PFSK-1 (cell line): ENCODE measurements around the gene DPYD.

ENCODE experiments used
- FOXP2 ChIP-seq: optimal IDR thresholded peaks from 2 replicates; pipeline ENCODE3; 2011; ENCODE audit warnings: borderline replicate concordance, control low read depth, inconsistent platforms; ENCODE audit not compliant: insufficient read depth; ENCODE audit errors: extremely low read length, extremely low read depth
- POLR2AphosphoS5 ChIP-seq: IDR thresholded peaks from 2 replicates; pipeline ENCODE4 v1.6.1; 2012; ENCODE audit warnings: low read depth, mild to moderate bottlenecking, control low read depth, low read length, moderate library complexity
- SIN3A ChIP-seq: IDR thresholded peaks from 2 replicates; pipeline ENCODE4 v1.6.1; 2012; ENCODE audit warnings: mild to moderate bottlenecking, low read length, moderate library complexity, borderline replicate concordance; ENCODE audit not compliant: insufficient read depth
- TAF1 ChIP-seq: IDR thresholded peaks from 2 replicates; pipeline ENCODE4 v1.6.1; 2012; ENCODE audit warnings: low read length, control low read depth, borderline replicate concordance; ENCODE audit not compliant: insufficient read depth
- TF ChIP-seq, protein P1 (sequence below), 2 experiments: IDR thresholded peaks; 2 replicates each; pipeline versions ENCODE4 v1.6.1 to v1.8.0; 2011 to 2012; ENCODE audit warnings: low read depth in 2 of 2, low read length in 2 of 2, control low read depth in 1 of 2, inconsistent platforms in 1 of 2, mild to moderate bottlenecking in 1 of 2, moderate library complexity in 1 of 2; ENCODE audit not compliant: insufficient read depth in 1 of 2

The DPYD gene

DNA sequence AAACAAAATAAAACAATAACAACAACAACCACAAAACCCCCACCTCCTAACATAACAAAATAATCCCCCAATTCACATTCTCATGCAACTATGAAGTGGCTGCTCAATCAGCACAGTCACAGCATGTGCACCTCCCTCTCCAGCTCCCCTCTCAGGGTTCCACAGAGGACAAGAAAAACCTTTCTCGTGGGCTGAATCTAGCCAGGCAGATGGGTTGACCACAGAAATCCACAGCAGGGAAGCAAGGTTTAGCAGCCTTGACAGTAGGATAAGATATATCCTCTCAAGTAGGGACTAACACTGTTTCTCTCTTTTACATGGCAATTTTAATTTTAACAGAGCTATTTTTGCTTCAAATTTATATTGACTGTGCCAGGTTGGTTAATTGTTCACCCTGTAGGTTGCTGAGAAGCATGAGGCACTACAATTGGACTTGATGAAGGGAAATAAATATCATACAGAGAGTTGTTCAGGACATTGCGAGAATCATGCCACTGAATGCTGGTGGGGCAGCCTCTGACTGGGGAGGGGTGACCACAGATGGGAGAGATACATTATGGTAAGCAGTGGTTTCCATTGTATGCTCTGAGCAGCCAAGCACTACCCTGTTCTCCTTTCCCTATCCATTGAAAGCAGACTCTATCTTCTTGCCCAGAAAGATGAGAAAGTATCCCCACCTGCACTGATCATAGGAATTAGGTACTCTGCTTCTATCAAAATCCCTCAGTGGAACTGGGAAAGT is 535.1 kb downstream of the DPYD start:
- TF ChIP-seq FOXP2 = no peak
- TF ChIP-seq, protein P1, sequence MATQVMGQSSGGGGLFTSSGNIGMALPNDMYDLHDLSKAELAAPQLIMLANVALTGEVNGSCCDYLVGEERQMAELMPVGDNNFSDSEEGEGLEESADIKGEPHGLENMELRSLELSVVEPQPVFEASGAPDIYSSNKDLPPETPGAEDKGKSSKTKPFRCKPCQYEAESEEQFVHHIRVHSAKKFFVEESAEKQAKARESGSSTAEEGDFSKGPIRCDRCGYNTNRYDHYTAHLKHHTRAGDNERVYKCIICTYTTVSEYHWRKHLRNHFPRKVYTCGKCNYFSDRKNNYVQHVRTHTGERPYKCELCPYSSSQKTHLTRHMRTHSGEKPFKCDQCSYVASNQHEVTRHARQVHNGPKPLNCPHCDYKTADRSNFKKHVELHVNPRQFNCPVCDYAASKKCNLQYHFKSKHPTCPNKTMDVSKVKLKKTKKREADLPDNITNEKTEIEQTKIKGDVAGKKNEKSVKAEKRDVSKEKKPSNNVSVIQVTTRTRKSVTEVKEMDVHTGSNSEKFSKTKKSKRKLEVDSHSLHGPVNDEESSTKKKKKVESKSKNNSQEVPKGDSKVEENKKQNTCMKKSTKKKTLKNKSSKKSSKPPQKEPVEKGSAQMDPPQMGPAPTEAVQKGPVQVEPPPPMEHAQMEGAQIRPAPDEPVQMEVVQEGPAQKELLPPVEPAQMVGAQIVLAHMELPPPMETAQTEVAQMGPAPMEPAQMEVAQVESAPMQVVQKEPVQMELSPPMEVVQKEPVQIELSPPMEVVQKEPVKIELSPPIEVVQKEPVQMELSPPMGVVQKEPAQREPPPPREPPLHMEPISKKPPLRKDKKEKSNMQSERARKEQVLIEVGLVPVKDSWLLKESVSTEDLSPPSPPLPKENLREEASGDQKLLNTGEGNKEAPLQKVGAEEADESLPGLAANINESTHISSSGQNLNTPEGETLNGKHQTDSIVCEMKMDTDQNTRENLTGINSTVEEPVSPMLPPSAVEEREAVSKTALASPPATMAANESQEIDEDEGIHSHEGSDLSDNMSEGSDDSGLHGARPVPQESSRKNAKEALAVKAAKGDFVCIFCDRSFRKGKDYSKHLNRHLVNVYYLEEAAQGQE (IDR thresholded peaks at IDR 0.05; ENCODE audit: insufficient read depth in 1 of 2, low read depth in 2 of 2, low read length in 2 of 2) = no peak
- no peak for TF ChIP-seq POLR2AphosphoS5
- no peak for TF ChIP-seq SIN3A
- no peak for TF ChIP-seq TAF1

DNA sequence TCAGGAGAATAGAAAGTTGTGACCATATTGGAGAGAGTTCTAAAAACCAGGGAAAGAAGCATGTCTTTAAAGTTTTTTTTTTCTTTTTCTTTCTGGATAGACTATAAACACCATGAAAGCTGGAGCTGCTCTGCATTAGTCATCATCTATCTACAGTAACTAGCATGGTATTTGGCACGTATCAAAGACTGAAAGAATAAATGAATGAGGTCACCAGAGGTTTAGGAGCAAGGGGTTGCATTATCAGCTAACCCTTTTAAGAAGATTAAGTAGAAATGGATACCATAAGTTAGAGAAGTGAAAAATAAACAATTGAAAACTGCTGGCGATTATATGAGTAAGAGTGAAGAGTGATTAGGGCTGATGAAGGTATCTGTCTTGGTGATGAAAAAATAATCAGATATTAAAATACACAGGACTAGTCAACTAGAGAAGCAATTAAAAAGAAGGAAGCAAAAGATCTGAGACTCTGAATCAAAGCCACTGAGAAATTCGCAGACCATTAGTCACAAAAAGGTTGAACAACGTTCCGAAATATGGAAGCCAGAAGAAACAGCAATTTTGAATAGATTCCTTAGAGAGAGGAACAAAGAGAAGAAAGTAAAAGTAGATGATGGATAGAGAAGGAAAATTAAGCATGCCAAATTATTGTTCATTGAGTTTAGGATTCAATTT is 536.4 kb downstream of the DPYD start:
- TF ChIP-seq, protein P1 (IDR thresholded peaks at IDR 0.05; ENCODE audit: insufficient read depth in 1 of 2, low read depth in 2 of 2, low read length in 2 of 2) = no peak
- TF ChIP-seq POLR2AphosphoS5 (no peak), SIN3A (no peak), FOXP2 (no peak), TAF1 (no peak)

DNA sequence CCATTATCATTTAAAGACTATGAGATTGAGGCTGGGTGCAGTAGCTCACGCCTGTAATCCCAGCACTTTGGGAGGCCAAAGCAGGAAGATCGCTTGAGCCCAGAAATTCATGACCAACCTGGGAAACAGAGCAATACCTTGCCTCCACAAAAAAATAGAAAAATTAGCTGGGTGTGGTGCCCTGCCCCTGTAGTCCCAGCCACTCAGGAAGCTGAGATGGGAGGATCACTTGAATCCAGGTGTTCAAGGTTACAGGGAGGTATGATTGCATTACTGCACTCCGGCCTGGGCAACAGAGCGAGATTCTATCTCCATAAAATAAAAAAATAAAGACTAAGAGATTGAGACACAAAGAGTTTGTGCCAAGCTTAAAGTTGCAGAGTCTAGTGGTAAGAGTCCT is 537.0 kb downstream of the DPYD start:
- TF ChIP-seq SIN3A = no peak
- TF ChIP-seq, protein P1 (IDR thresholded peaks at IDR 0.05; ENCODE audit: insufficient read depth in 1 of 2, low read depth in 2 of 2, low read length in 2 of 2) = no peak
- TF ChIP-seq TAF1 = no peak
- no peak for TF ChIP-seq FOXP2
- TF ChIP-seq POLR2AphosphoS5 = no peak

DNA sequence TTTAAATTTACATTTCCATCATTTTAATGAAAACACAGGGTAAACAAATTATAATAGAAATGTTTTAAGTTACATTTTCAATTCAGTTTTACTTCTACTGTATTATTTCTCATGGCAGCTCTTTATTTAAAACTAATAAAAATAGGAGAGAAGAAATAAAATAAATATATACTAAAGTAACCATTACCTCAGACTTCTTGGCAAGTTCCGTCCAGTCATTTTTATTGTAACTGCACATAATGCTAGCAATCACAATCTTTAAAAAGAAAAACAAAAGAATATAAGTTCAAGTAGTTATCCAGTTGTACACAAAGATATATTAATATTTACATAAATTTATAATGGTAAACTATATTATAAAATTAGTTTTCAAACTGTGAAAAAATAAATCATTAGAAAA is 538.6 kb downstream of the DPYD start:
- no peak for TF ChIP-seq FOXP2
- no peak for TF ChIP-seq POLR2AphosphoS5
- TF ChIP-seq TAF1 = no peak
- TF ChIP-seq, protein P1 (IDR thresholded peaks at IDR 0.05; ENCODE audit: insufficient read depth in 1 of 2, low read depth in 2 of 2, low read length in 2 of 2) = no peak
- TF ChIP-seq SIN3A = no peak
